GM08714 (cell line): Measurements from ENCODE around the gene DKK3.

ENCODE experiments used
- H3K4me3 ChIP-seq: fragments of 200-500 bp; sonication (Bioruptor generic); 2 replicates; pipeline ENCODE4 v1.5.1; 2014; ENCODE audit warnings: mild to moderate bottlenecking, low read length, inconsistent platforms
- ZNF274 ChIP-seq: IDR thresholded peaks from 2 replicates; pipeline ENCODE4 v1.6.1; 2012; ENCODE audit warnings: mild to moderate bottlenecking, low read depth, low read length

Gene DKK3

GRCh38 chr11:11976481-11977127 lies 31.8 kb downstream of the DKK3 start:
- no peak for TF ChIP-seq ZNF274
- H3K4me3 ChIP-seq = no peak overlapping the region

GRCh38 chr11:11975201-11976092 lies 33.0 kb downstream of the DKK3 start:
- TF ChIP-seq ZNF274 = no peak
- no peak overlapping the region for H3K4me3 ChIP-seq

GRCh38 chr11:11973866-11974265 lies 34.6 kb downstream of the DKK3 start:
- H3K4me3 ChIP-seq = no peak overlapping the region
- TF ChIP-seq ZNF274 = no peak

GRCh38 chr11:11973361-11973800 lies 35.0 kb downstream of the DKK3 start:
- no peak for TF ChIP-seq ZNF274
- no peak overlapping the region for H3K4me3 ChIP-seq

GRCh38 chr11:11972730-11973341 lies 35.6 kb downstream of the DKK3 start:
- no peak overlapping the region for H3K4me3 ChIP-seq
- TF ChIP-seq ZNF274 = no peak

GRCh38 chr11:11971906-11972547 lies 36.4 kb downstream of the DKK3 start:
- no peak overlapping the region for H3K4me3 ChIP-seq
- TF ChIP-seq ZNF274 = no peak

GRCh38 chr11:11970556-11970955 lies 37.9 kb downstream of the DKK3 start:
- no peak for TF ChIP-seq ZNF274
- H3K4me3 ChIP-seq = no peak overlapping the region

- no peak overlapping the region for H3K4me3 ChIP-seq
- TF ChIP-seq ZNF274 = no peak
Measured at GRCh38 chr11:11969380-11970215, 38.8 kb downstream of the DKK3 start.

GRCh38 chr11:11968511-11969280 lies 39.7 kb downstream of the DKK3 start:
- TF ChIP-seq ZNF274 = no peak
- H3K4me3 ChIP-seq = no peak overlapping the region

- H3K4me3 ChIP-seq = no peak overlapping the region
- TF ChIP-seq ZNF274 = no peak
Measured at GRCh38 chr11:11967669-11968510, 40.5 kb downstream of the DKK3 start.

GRCh38 chr11:11966826-11967668 lies 41.4 kb downstream of the DKK3 start:
- no peak for TF ChIP-seq ZNF274
- no peak overlapping the region for H3K4me3 ChIP-seq
